ENCODE data around the gene XRCC5.

- no peak for TF ChIP-seq CTCF (IDR thresholded peaks at IDR 0.05; ENCODE audit: insufficient read depth, low read length, poor library complexity, severe bottlenecking)
- no peak for TF ChIP-seq EZH2phosphoT487 (conservative IDR thresholded peaks at IDR 0.05; ENCODE audit: low read length)
Measured at GRCh38 chr2:216245391-216245975, 136.3 kb downstream of the XRCC5 start.

Measured in SU-DHL-6 (cell line).